GM23248 (cell line): Measurements from ENCODE around the gene ST6GALNAC3.

Experiments
- EZH2 ChIP-seq: fragments of 200-600 bp; sonication (generic); IDR thresholded peaks from 2 replicates; pipeline ENCODE4 v1.6.1; 2018; ENCODE audit warnings: antibody characterized with exemption, mild to moderate bottlenecking; ENCODE audit not compliant: insufficient read depth, poor library complexity, severe bottlenecking
- EZH2phosphoT487 ChIP-seq: fragments of 200-600 bp; sonication (generic); IDR thresholded peaks from 2 replicates; pipeline ENCODE4 v1.6.1; 2018; ENCODE audit warnings: antibody characterized with exemption, moderate library complexity, mild to moderate bottlenecking, low read depth; ENCODE audit not compliant: insufficient read depth

GRCh38 chr1:76607717-76608116 is 533.2 kb downstream of the ST6GALNAC3 start:
- TF ChIP-seq EZH2 (no peak), EZH2phosphoT487 (no peak)
